ENCODE data around the gene ERFL. TPM values are rescaled to one million over a fixed set of nuclear protein-coding genes. Genes with fewer than 3 reads are reported as not detected.

ERFL gene
- total and polyA plus RNA-seq, 2 donors (not counting 1 experiment from before 2014, with no cell fraction given), result 2.3 to 5.5 TPM

- intact Hi-C loops (cut with micrococcal nuclease), result no loop called here
- peak overlapping the region; percentile 19 for H3K4me3 Mint-ChIP-seq
- ATAC-seq (ENCODE audit: low read depth) (no peak), DNase-seq (peak; percentile 57)
- peaks cover 0 to 22% (median 5%) of the 10 kb centered on the region in 4 experiments for H3K27me3 ChIP-seq (replicated peaks in 1 of 4; ENCODE audit: control extremely low read depth in 1 of 4, control insufficient read depth in 3 of 4, insufficient read depth in 4 of 4, low read length in 3 of 4)
- no peak overlapping the region for H3K9ac ChIP-seq (ENCODE audit: low read length)
- H3K4me2 ChIP-seq (replicated peaks; ENCODE audit: low read depth, low read length, poor library complexity, severe bottlenecking), result no peak overlapping the region
- WGBS (ENCODE audit: insufficient coverage), result 19% methylated on average over 9 of the region's 17 CpGs
- H3K36me3 ChIP-seq (replicated peaks in 1 of 2; ENCODE audit: control extremely low read depth in 1 of 2, control insufficient read depth in 1 of 2, extremely low read depth in 1 of 2, insufficient read depth in 2 of 2, low read length in 1 of 2), result no peaks in the 10 kb centered on the region
- peaks cover 56 to 71% of the 10 kb centered on the region in 2 donors for H3K4me1 ChIP-seq (ENCODE audit: control insufficient read depth in 2 of 2, insufficient read depth in 2 of 2, low read length in 2 of 2)
- no peaks in the 10 kb centered on the region for H4K20me1 ChIP-seq (ENCODE audit: control insufficient read depth, insufficient read depth, low read length, poor library complexity, severe bottlenecking)
- peaks cover 50% of the 10 kb centered on the region for H3K4me1 Mint-ChIP-seq
- H3K27ac Mint-ChIP-seq, result peak overlapping the region; percentile 55
- H3K9me3 Mint-ChIP-seq (ENCODE audit: insufficient read depth), result no peaks in the 10 kb centered on the region
- no peak overlapping the region for H2AFZ ChIP-seq (ENCODE audit: insufficient read depth, low read depth, low read length, poor library complexity, severe bottlenecking)
- no peak overlapping the region for H3K4me3 ChIP-seq (ENCODE audit: control extremely low read depth in 1 of 5, extremely low read depth in 1 of 5, insufficient read depth in 1 of 5, low read depth in 2 of 5, low read length in 4 of 5)
- no peak overlapping the region for H3K27ac ChIP-seq (ENCODE audit: low read length in 2 of 2)
- POLR2A ChIA-PET, result interaction anchor here (0.6 to 1.7 kb wide), 3 partner anchors 15 to 56 kb away, joined by 4 to 7 read pairs (median 5); no protein-coding TSS in a partner anchor
- no peaks in the 10 kb centered on the region for H3K9me3 ChIP-seq (ENCODE audit: control extremely low read depth in 1 of 3, control insufficient read depth in 2 of 3, insufficient read depth in 1 of 3, low read length in 2 of 3)
- H3K79me2 ChIP-seq (ENCODE audit: control insufficient read depth, insufficient read depth, low read length), result peaks cover 11% of the 10 kb centered on the region
- TF ChIP-seq EZH2 (IDR thresholded peaks at IDR 0.05; ENCODE audit: borderline replicate concordance, insufficient read depth, low read depth, low read length, poor library complexity, severe bottlenecking) (no peak), CTCF (IDR thresholded peaks at IDR 0.05) (peak; percentile 55)
- peaks cover 5% of the 10 kb centered on the region for H3K27me3 Mint-ChIP-seq
- CTCF ChIA-PET, result interaction anchor here (1.3 to 5.4 kb wide), 8 partner anchors 13 to 138 kb away, joined by 4 to 54 read pairs (median 8); partner anchors contain the start of gene RPS19
These were observed 2.8 kb upstream of the ERFL start for GRCh38 chr19:41930926-41931592.

GRCh38 chr19:41930322-41930722 is 2.1 kb upstream of the ERFL start:
- H3K9me3 Mint-ChIP-seq (ENCODE audit: insufficient read depth), result no peaks in the 10 kb centered on the region
- POLR2A ChIA-PET, result interaction anchor here (0.6 to 2.5 kb wide), 6 partner anchors 15 to 57 kb away, joined by 4 to 17 read pairs (median 5); partner anchors contain the start of gene CD79A

More at GRCh38 chr19:41930322-41930722, 2.1 kb upstream of the ERFL start:
- peaks cover 56 to 66% of the 10 kb centered on the region in 2 donors for H3K4me1 ChIP-seq (ENCODE audit: control insufficient read depth in 2 of 2, insufficient read depth in 2 of 2, low read length in 2 of 2)
- H3K4me1 Mint-ChIP-seq, result peaks cover 48% of the 10 kb centered on the region
- no peaks in the 10 kb centered on the region for H4K20me1 ChIP-seq (ENCODE audit: control insufficient read depth, insufficient read depth, low read length, poor library complexity, severe bottlenecking)
- H3K9ac ChIP-seq (ENCODE audit: low read length), result no peak overlapping the region
- no peak overlapping the region for H3K27ac Mint-ChIP-seq
- no peaks in the 10 kb centered on the region for H3K9me3 ChIP-seq (ENCODE audit: control extremely low read depth in 1 of 3, control insufficient read depth in 2 of 3, insufficient read depth in 1 of 3, low read length in 2 of 3)
- peaks cover 0 to 26% (median 5%) of the 10 kb centered on the region in 4 experiments for H3K27me3 ChIP-seq (replicated peaks in 1 of 4; ENCODE audit: control extremely low read depth in 1 of 4, control insufficient read depth in 3 of 4, insufficient read depth in 4 of 4, low read length in 3 of 4)
- H3K4me3 Mint-ChIP-seq, result peak overlapping the region; percentile 46
- no peak overlapping the region for H3K27ac ChIP-seq (ENCODE audit: low read length in 2 of 2)
- H3K36me3 ChIP-seq (replicated peaks in 1 of 2; ENCODE audit: control extremely low read depth in 1 of 2, control insufficient read depth in 1 of 2, extremely low read depth in 1 of 2, insufficient read depth in 2 of 2, low read length in 1 of 2), result no peaks in the 10 kb centered on the region
- DNase-seq (no peak), ATAC-seq (ENCODE audit: low read depth) (no peak)
- peak overlapping the region; percentile 94 for H3K4me2 ChIP-seq (replicated peaks; ENCODE audit: low read depth, low read length, poor library complexity, severe bottlenecking)
- intact Hi-C loops (cut with micrococcal nuclease), result no loop called here
- TF ChIP-seq CTCF (IDR thresholded peaks at IDR 0.05) (no peak), EZH2 (IDR thresholded peaks at IDR 0.05; ENCODE audit: borderline replicate concordance, insufficient read depth, low read depth, low read length, poor library complexity, severe bottlenecking) (no peak)
- peaks cover 11% of the 10 kb centered on the region for H3K79me2 ChIP-seq (ENCODE audit: control insufficient read depth, insufficient read depth, low read length)
- H3K27me3 Mint-ChIP-seq, result peaks cover 5% of the 10 kb centered on the region
- CTCF ChIA-PET, result interaction anchor here (0.9 to 5.4 kb wide), 12 partner anchors 14 to 137 kb away, joined by 3 to 54 read pairs (median 6); partner anchors contain the start of gene RPS19
- no peak overlapping the region for H3K4me3 ChIP-seq (ENCODE audit: control extremely low read depth in 1 of 5, extremely low read depth in 1 of 5, insufficient read depth in 1 of 5, low read depth in 2 of 5, low read length in 4 of 5)
- H2AFZ ChIP-seq (ENCODE audit: insufficient read depth, low read depth, low read length, poor library complexity, severe bottlenecking), result no peak overlapping the region
- WGBS (ENCODE audit: insufficient coverage), result 10% methylated on average over 7 of the region's 7 CpGs
